Hematopoietic multipotent progenitor cell treated with erythropoietin and hydrocortisone succinate and interleukin-3 and kit ligand, for 17 days (in vitro differentiated cells): Measurements from ENCODE around the gene KRTAP19-4.
"Not testable (repeated sequence)": the region's sequence is repeated elsewhere in the genome, so short reads cannot be mapped to it uniquely, and the experiment has no call there.

Experiments
- DNase-seq: peaks from one replicate; pipeline ENCODE4 v3.0.0-alpha.2; 2015; ENCODE audit warnings: low spot score

The KRTAP19-4 gene, protein sequence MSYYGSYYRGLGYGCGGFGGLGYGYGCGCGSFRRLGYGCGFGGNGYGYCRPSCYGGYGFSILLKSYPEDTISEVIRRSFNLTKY

GRCh38 chr21:30497065-30497464 lies at the start of gene KRTAP19-4:
TSS of gene KRTAP19-4 (minus strand) at chr21:30497165. CDS start at chr21:30497110, 55 bp downstream.
- DNase-seq: no peak

- no peak for DNase-seq
Measured at GRCh38 chr21:30541764-30542163, 44.8 kb upstream of the KRTAP19-4 start, which contains the start of gene KRTAP19-6. TSS of gene KRTAP19-6 (minus strand) at chr21:30541864. CDS start at chr21:30541833, 31 bp downstream.

DNA sequence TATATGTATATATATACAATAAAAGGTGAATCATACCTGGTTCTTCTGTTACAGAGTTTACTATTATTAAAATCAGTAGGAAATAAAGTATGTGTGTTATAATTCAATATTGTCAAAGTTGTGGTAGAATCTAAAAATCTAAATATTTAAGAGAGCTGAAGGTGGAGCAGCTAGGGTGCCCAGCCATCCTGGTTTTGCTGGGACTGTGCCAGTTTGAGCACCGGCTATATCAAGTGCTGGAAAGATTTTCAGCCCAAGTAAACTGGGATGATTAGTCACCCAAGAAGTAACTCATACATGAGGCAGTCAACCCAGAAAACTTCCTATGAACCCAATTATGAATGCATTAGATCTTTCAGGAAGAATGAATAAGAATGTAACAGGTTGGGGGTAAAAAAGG lies 21.9 kb upstream of the KRTAP19-4 start:
- DNase-seq: no peak

DNA sequence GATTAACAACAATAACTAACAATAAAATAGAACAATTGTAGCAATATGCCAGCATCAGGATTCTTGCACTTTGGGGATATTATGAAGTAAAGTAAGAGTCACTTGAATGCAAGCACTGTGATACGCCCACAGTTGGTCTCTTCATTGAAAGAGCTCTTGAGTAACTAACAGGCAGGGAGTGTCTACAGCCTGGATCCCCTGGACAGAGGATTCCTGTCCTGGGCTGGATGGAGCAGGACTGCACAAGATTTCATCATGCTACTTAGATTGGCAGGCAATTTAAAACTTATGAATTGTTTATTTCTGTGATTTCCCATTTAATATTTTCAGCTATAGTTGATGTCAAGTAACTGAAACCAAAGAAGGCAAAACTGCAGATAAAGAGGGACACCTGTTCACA lies 18.7 kb upstream of the KRTAP19-4 start:
- DNase-seq: no peak

- not testable (repeated sequence) for DNase-seq
Measured at GRCh38 chr21:30505621-30506205, 8.7 kb upstream of the KRTAP19-4 start.

- no peak for DNase-seq
Measured at GRCh38 chr21:30502041-30502440, 5.1 kb upstream of the KRTAP19-4 start, which contains the start of gene KRTAP19-5. TSS of gene KRTAP19-5 (minus strand) at chr21:30502141. CDS start at chr21:30502090, 51 bp downstream.

DNA sequence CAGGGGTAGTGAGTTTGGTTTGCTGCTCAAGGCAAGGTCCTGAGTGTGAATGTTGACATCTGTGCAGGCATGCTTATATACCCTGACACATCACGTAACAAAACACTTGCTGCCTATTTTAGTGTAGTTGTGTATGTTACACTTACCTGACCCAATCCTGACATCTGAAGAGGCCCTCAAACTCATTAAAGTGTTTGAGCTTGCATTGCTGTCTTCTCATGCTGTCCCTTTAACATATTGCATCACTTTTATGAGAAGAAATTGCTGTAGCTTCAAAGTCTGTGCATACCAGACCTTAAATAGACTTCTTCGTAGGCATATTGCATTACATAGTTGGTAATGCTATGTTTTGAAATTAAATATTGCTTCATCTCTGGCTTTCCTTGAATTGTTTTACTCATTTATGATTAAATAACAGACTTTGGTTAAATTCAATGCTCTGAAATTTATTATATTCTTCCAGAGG lies 5.0 kb downstream of the KRTAP19-4 start, which contains the start of gene KRTAP19-3:
Gene KRTAP19-3, minus strand, starts transcription at position 51 of the 466 bp plus-strand sequence. CDS start 56 bp downstream, outside the sequence.
- no peak for DNase-seq

- no peak for DNase-seq
Measured at GRCh38 chr21:30487336-30487735, 9.6 kb downstream of the KRTAP19-4 start, which contains the start of gene KRTAP19-2. TSS of gene KRTAP19-2 (minus strand) at chr21:30487436. CDS start at chr21:30487348, 88 bp downstream.

DNA sequence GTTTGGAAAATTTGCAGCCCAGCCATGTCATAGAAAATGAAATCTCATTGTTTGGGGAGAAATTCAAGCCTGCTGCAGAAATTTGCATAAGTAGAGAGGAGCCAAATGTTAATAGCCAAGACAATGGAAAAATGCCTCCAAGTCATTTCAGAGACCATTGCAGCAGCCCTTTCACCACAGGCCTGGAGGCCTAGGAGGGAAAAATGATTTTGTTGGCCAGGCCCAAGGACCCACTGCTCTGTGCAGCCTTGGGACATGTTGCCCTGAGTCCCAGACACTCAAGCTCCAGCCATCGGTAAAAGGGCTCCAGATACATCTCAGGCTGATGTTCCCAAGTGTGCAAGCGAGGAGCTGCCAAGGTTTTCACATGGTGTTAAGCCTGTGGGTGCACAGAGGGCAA lies 10.8 kb downstream of the KRTAP19-4 start:
- no peak for DNase-seq

DNA sequence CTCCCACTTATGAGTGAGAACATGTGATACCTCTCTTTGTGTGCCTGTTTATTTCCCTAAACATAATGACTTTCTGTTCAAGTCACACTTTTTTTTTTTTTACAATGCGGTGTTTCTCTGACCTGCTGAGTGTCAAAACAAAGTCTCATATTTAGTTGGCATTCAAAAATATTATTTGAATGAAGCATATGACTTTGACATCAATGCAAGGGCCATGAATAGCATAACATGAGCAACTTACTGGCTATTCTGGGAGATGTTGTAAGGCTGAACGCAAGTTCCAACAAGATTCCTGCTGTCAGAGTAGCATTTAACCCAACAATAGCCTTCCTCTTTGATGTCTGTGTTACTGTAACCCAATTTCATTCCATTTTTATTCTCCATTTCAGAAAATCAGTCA lies 14.8 kb downstream of the KRTAP19-4 start:
- DNase-seq: no peak

- DNase-seq: no peak
Measured at GRCh38 chr21:30480145-30480544, 16.8 kb downstream of the KRTAP19-4 start, which contains the start of gene KRTAP19-1. TSS of gene KRTAP19-1 (minus strand) at chr21:30480367. CDS start at chr21:30480317, 50 bp downstream.

DNA sequence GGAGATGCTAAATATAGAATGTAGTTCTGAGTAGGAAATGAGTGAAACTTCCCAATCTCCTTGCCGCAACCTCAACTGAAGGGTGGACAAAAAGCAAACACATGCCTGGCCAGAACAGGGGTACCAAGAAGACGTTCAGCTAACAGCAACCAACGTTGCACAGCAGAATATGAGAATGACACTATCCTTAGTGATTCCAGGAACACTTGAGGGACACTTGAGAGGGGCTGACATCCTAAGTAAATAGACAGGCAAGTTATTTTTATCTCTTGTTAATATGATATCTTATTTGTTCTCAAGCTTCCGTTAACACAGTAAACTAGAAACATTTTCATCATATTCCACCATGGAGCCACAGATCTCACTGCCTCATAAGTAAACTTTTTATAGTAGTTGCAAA lies 17.7 kb downstream of the KRTAP19-4 start:
- no peak for DNase-seq

DNA sequence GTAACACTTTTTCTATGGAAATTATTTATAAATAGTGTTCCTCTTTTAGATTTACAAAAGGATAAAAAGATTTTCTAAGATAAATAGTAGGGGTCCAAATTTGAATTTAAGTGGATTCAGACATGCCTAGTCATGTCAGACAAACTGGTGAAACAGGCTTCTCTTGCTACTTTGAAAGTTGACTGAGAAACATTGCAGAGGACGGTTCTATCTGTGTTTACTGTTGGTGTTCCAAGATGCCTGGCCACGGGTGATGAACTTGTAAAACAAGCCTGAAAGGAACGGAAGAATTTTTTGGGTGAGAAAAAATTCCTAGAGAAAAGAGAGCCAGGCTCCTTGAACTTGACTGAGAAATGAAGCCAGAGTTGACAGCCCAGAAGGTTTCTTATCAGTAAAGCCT lies 19.0 kb downstream of the KRTAP19-4 start:
- no peak for DNase-seq

GRCh38 chr21:30468900-30469714 lies 27.9 kb downstream of the KRTAP19-4 start:
- DNase-seq: no peak

DNA sequence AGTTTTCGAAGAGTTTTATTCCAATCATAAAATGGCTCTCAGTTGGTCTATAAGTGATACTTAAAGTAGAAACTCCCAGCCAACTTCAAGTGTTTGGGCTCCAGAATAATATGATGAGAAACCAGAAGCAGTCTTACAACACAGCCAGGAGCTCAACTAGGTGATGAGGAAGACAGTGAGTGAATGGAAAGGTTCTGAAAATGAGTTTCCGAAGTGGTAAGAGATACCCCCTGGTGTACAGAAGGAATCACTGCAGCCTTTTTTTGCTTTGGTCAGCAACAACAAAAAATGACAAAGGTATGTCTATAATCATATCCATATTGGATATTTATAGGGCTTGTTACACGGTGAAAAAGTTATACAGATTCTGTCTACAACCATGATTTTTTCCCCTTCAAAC lies 33.3 kb downstream of the KRTAP19-4 start:
- no peak for DNase-seq

DNA sequence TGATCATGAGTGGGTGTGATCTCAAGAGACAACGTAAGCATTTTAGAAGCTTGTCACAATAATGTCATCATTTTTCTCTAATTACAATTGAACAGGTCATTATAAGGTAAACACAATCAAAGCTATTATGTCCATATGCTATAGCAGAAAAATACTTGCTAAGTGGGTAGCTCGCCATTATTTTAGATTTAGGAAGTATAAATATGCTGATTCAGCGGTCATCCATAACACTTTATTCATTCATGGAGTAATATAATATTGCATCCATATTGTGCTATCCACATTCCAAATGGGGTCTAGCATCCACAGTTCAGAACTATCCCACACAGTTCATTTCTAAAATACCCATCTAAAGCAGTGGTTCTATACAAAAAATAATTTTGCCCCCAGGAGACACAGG lies 48.5 kb downstream of the KRTAP19-4 start:
- DNase-seq: no peak

GRCh38 chr21:30447056-30447455 lies 49.9 kb downstream of the KRTAP19-4 start:
- no peak for DNase-seq
